Uterus (tissue), 4 donors: ENCODE measurements around the gene BUB1B. TPM values are rescaled to one million over a fixed set of nuclear protein-coding genes. Genes with fewer than 3 reads are reported as not detected.
A peak's percentile ranks its signal among the peaks of the same experiment; 100 is the strongest.

Source experiments
- DNase-seq, 2 donors: peaks; one replicate each; pipeline ENCODE4 v3.0.0-alpha.2; 2019 to 2020
- H3K27ac ChIP-seq, 2 donors: fragments of 200-600 bp; sonication (generic); 1 replicate in 1 of 2; 2 replicates in 1 of 2; pipeline ENCODE4 v1.5.1; 2016 to 2018
- H3K27me3 ChIP-seq, 2 donors: fragments of 200-600 bp; sonication (generic); one replicate each; pipeline ENCODE4 v1.5.1; 2018 to 2019; ENCODE audit warnings: control low read depth in 1 of 2
- H3K36me3 ChIP-seq, 2 donors: fragments of 200-600 bp; sonication (generic); one replicate each; pipeline ENCODE4 v1.5.1; 2019; ENCODE audit warnings: control low read depth in 1 of 2
- H3K4me1 ChIP-seq, 2 donors: fragments of 200-600 bp; sonication (generic); one replicate each; pipeline ENCODE4 v1.5.1; 2018 to 2019; ENCODE audit warnings: control low read depth in 1 of 2
- H3K4me3 ChIP-seq, 2 donors: fragments of 200-600 bp; sonication (generic); 1 replicate in 1 of 2; 2 replicates in 1 of 2; pipeline ENCODE4 v1.5.1; 2018 to 2019; ENCODE audit warnings: mild to moderate bottlenecking in 1 of 2
- H3K9me3 ChIP-seq, 2 donors: fragments of 200-600 bp; sonication (generic); one replicate each; pipeline ENCODE4 v1.5.1; 2019; ENCODE audit warnings: control low read depth in 1 of 2
- POLR2A ChIP-seq, 2 donors: fragments of 450-650 bp; IDR thresholded peaks; one replicate each; pipeline ENCODE4 v1.6.1; 2016; ENCODE audit warnings: antibody characterized with exemption in 2 of 2, mild to moderate bottlenecking in 1 of 2, moderate library complexity in 1 of 2
- intact Hi-C: fragments of 100-400 bp; cut with DNase I; formaldehyde crosslinking; loops from one replicate; pipeline ENCODE4 v1.15.1; 2023; ENCODE audit warnings: low total_unique reads
- total RNA-seq, 4 donors: library from RNA; depleted of rRNA in 3 of 4; stranded (reverse); fragments of >200 nt in 3 of 4; gene quantifications; one replicate each; pipeline versions ENCODE4 v1.1.0 to v1.2.4, GENCODE V29; 2014 to 2023
- TF ChIP-seq, protein P1 (sequence below), 4 experiments: fragments of 200-600 bp in 2 of 4; fragments of 450-650 bp in 2 of 4; sonication (generic) in 2 of 4; IDR thresholded peaks; one replicate each; pipeline ENCODE4 v1.5.1; 2016 to 2019; ENCODE audit warnings: antibody characterized with exemption in 4 of 4, mild to moderate bottlenecking in 2 of 4, moderate library complexity in 1 of 4
- donor health status: DM: yes; HTN: yes; CAD: no.

The BUB1B gene
- total RNA-seq, 4 donors from 2014 or later, result under 0.01 to 31.5 TPM; not detected in 2

GRCh38 chr15:40234783-40235182 lies 73.9 kb downstream of the BUB1B start:
- no peak overlapping the region for H3K4me3 ChIP-seq
- intact Hi-C loops, result no loop called here
- TF ChIP-seq, protein P1, sequence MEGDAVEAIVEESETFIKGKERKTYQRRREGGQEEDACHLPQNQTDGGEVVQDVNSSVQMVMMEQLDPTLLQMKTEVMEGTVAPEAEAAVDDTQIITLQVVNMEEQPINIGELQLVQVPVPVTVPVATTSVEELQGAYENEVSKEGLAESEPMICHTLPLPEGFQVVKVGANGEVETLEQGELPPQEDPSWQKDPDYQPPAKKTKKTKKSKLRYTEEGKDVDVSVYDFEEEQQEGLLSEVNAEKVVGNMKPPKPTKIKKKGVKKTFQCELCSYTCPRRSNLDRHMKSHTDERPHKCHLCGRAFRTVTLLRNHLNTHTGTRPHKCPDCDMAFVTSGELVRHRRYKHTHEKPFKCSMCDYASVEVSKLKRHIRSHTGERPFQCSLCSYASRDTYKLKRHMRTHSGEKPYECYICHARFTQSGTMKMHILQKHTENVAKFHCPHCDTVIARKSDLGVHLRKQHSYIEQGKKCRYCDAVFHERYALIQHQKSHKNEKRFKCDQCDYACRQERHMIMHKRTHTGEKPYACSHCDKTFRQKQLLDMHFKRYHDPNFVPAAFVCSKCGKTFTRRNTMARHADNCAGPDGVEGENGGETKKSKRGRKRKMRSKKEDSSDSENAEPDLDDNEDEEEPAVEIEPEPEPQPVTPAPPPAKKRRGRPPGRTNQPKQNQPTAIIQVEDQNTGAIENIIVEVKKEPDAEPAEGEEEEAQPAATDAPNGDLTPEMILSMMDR (IDR thresholded peaks at IDR 0.05), result no peak
- no peak for TF ChIP-seq POLR2A (IDR thresholded peaks at IDR 0.05)
- H3K9me3 ChIP-seq, result no peaks in the 10 kb centered on the region
- no peak overlapping the region for H3K27ac ChIP-seq
- DNase-seq, result no peak
- no peaks in the 10 kb centered on the region for H3K27me3 ChIP-seq
- H3K36me3 ChIP-seq, result no peaks in the 10 kb centered on the region
- H3K4me1 ChIP-seq, result no peaks in the 10 kb centered on the region

DNA sequence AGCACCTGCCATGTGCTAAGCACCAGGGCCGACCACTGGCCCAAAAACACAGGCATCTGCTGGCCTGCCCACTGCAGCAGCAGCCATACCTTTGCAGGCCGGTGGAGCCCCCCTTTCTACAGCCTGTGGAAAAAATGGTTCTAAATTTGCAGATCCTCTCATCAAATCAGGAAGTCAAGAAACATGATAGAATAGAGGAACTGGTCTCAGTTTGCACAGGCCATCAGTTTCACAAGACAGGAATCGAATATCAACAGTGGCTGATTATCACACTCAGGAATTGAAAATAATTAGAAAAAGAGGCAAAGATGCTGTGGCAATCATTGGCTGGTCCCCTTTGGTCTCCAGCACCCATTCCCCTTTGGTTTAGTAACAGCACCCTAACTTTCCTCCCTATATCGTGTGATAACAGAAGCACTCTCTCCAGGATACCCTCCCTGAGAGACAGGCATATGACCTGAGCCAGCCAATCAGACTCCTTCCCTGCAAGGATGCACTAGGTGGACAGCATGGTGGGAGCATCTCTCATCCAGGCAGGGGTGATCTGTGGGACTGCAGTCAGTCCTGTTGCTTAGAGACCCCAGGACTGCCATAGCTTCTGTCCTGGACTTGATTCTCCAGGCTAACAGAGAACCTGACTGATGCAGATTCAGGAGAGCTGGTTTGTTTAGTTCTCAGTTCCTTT lies 74.5 kb downstream of the BUB1B start:
- no peak for DNase-seq
- Histone ChIP-seq H3K9me3 (no peaks in the 10 kb centered on the region), H3K4me3 (no peak overlapping the region), H3K4me1 (no peaks in the 10 kb centered on the region), H3K36me3 (no peaks in the 10 kb centered on the region), H3K27ac (no peak overlapping the region), H3K27me3 (no peaks in the 10 kb centered on the region)
- intact Hi-C loops, result no loop called here
- TF ChIP-seq, protein P1 (IDR thresholded peaks at IDR 0.05), result no peak
- TF ChIP-seq POLR2A (IDR thresholded peaks at IDR 0.05), result no peak

GRCh38 chr15:40238532-40239403 lies 77.9 kb downstream of the BUB1B start, which contains the start of gene PAK6:
PAK6 (plus strand) TSS chr15:40239063; CDS start chr15:40264786, 25,723 bp downstream.
- TF ChIP-seq, protein P1 (IDR thresholded peaks at IDR 0.05), result no peak
- no peak for TF ChIP-seq POLR2A (IDR thresholded peaks at IDR 0.05)
- Histone ChIP-seq H3K27ac (no peak within 1 kb of the TSS), H3K9me3 (no peaks in the 10 kb centered on the region), H3K4me3 (peak within 1 kb of the TSS in 1 of 2 donors; percentile 24), H3K27me3 (no peaks in the 10 kb centered on the region), H3K36me3 (no peaks in the 10 kb centered on the region), H3K4me1 (no peaks in the 10 kb centered on the region)
- peak; percentile 54 to 59 for DNase-seq
- intact Hi-C loops, result no loop called here

DNA sequence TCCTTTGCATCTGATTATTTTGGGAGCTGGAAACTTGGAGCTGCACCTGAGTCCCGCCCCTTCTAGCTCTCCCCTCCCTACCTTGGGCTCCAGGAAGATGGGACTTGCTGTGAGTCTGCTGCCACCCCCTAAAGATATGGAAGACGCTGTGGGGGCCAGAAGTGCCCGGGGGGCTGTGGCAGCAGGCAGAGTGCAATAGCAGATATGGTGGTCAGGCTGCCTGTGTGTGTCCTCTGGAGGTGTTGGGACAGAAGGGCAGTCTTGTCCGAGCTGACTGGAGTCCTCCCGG lies 78.5 kb downstream of the BUB1B start:
- intact Hi-C loops, result no loop called here
- Histone ChIP-seq H3K27me3 (no peaks in the 10 kb centered on the region), H3K36me3 (no peaks in the 10 kb centered on the region), H3K4me1 (no peaks in the 10 kb centered on the region), H3K27ac (no peak overlapping the region), H3K4me3 (peak overlapping the region in 1 of 2 donors; percentile 24), H3K9me3 (no peaks in the 10 kb centered on the region)
- TF ChIP-seq, protein P1 (IDR thresholded peaks at IDR 0.05), result no peak
- no peak for TF ChIP-seq POLR2A (IDR thresholded peaks at IDR 0.05)
- DNase-seq, result no peak
